D341Med (cell line): ENCODE data around the gene ATG5.
A peak's percentile ranks its signal among the peaks of the same experiment; 100 is the strongest.

ENCODE experiments used
- DNase-seq: peaks from one replicate; pipeline ENCODE4 v3.0.0; 2012; ENCODE audit warnings: low spot score

Gene ATG5

GRCh38 chr6:106325336-106326178, at the start of gene ATG5:
ATG5 (minus strand) TSS chr6:106325760; CDS start chr6:106316208, 9,552 bp downstream.
- peak; percentile 98 for DNase-seq

GRCh38 chr6:106373502-106374239, 48.1 kb upstream of the ATG5 start:
- no peak for DNase-seq

GRCh38 chr6:106372838-106373501, 47.4 kb upstream of the ATG5 start:
- no peak for DNase-seq

- no peak for DNase-seq
Measured at GRCh38 chr6:106370639-106371038, 45.1 kb upstream of the ATG5 start.

DNA sequence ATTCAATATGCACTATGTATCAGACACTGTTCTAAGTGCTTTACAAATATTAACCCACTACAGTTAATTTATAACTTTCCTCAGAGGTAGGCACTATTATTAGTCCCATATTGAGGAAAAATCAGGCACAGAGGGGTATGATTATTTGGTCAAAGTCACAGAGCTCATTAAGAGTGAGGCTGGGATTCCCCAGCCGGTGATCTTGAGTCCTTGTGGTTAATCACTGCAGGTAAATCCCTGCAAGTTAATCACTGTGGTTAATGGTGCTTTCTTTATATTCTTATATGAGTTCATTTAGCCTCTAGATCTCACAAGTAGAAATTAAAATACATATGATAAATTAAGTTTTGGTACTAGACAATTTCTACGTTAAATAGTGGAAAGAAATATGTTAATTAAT, 44.2 kb upstream of the ATG5 start:
- DNase-seq = no peak

DNA sequence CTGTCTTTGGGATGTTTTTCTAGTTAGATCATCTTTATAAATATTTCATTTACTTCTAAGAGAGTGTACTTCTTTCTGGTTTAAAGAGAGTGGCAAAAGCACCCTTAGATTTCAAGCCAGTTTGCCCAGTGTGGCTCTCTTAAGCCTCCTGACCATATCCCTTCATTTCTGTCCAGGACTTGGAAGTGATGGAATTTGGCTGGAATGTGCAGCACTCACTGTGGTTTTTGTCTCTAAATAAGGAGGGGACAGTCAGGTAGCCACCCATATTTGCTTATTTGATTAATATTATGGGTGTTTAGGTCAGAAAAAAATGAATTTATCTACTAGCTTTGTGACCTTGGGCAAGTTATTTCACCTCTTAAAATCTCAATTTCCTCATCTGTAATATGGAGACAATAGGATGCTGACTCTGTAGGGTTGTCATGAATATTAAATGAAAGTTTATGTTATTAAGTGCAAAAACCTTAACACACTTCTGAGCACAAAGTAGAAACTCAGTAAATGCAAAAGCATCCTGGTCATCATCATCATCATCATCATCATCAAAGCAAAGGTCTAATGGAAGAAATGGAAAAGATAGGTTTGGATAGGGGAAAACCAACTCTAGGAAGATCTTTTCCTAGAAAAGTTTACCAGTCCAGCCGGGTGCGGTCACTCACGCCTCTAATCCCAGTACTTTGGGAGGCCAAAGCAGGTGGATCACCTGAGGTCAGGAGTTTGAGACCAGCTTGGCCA, 38.0 kb upstream of the ATG5 start:
- no peak for DNase-seq

DNA sequence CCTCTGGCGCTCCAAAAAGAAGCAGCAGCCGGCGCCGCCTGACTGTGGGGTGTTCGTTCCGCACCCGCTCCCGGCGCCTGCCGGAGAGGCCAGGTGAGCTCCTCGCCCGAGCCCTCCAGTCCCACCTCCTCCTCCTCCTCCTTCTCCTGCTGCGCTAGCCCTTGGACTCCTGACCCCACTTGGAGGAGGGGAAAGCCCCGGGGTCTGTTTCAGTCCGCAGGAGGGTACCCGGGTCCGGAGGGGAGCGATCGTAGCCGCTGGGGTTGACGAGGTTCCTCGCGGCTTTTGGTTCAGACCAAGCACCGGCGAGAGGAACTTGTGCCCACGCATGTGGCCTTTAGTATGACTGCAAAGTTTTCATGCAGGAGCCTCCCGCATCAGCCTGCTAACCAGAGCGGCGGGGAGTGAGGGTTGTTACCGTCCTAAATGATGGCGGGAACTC, 35.5 kb upstream of the ATG5 start:
- no peak for DNase-seq

GRCh38 chr6:106360410-106360988, 34.9 kb upstream of the ATG5 start, which contains the start of gene CRYBG1:
CRYBG1 (plus strand) TSS chr6:106360717; CDS start chr6:106360909, 192 bp downstream.
- DNase-seq = peak; percentile 92

GRCh38 chr6:106359959-106360409, 34.4 kb upstream of the ATG5 start:
- DNase-seq = no peak

DNA sequence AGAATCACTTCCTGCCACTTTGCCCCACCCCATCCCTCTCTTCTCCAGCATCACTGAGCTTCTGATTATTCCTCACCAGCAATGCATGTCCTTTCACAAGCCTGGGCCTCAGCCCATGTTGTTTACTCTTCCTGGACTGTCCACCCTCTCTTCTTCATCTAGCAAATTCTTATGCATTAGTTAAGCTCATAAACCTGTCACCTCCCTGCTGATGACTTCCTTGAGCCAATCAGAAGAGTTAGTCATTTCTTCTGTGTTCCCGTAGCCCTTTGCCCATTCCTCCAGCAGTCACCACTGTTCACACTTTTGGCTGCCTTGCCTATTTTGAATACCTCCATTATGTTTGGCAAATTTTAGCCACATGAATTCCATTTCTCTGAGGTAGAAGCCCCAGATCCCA, 30.8 kb upstream of the ATG5 start:
- DNase-seq = no peak

DNA sequence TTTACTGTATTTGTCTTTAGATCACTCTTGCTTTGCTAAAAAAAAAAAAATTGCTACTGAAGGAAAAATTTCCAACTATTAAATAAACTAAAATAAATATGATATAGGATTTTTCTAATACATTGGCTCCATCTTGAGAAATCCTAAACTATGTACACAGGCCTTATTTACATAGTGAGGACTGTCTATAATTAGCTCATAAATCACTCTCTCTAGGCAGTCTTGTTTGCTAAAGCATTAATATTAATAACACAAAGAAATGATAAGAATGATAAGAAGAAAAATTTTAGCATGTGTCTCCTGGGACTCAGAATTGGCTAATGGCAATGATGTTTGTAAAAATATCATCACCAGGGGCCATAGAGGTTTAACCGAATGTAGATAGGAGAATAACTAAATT, 21.7 kb upstream of the ATG5 start:
- DNase-seq = no peak

GRCh38 chr6:106339334-106340029, 13.9 kb upstream of the ATG5 start:
- DNase-seq = peak; percentile 82

GRCh38 chr6:106334646-106335448, 9.3 kb upstream of the ATG5 start:
- DNase-seq = peak; percentile 59

DNA sequence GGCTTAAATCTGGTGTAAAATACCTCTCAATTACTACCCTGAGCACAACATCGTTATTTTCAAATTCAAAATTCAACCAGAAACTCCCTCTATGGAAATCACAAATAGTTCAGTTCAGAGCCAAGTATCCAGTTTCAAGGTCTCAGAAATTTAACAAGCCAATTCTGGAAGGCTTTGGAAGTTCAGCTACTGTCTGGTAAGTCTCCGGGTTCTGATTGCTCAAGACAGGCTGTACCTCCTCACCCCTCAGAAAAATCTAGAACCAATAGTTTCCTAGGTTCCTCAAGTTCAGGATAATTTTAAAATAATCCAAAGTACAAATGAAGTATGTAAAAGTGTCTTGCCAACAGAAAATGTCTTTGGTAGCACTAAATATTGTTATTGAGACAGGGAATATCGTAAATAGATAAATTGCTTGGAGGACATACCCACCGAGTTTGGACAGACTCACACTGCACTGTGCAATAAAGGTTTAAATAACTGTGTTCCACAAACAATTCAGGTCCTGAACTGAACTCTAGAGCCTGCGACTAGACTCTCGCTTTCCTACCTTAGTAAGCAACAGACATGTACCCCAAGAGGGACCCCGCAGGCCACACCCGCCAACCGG, 729 bp downstream of the ATG5 start:
- no peak for DNase-seq

- no peak for DNase-seq
Measured at GRCh38 chr6:106321940-106322339, 3.6 kb downstream of the ATG5 start.

GRCh38 chr6:106318851-106319250, 6.7 kb downstream of the ATG5 start:
- DNase-seq = no peak

DNA sequence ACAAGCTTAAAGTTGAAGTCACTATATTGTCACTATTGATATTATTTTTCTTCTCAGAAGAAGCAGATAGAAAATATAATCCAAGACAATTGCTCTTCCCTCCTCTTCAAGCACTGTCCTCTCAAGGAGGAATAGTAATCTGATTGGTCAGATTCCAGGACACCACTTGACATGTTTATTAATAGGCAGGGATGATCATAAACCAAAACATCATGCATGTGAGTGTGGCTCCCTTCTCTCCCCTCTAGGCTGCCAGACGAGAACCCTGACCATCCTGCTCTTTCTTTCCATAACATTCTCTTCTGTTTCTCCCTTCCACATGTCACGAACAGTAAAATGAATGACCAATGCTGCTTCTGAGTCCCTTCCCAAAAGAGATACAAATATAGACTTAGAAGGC, 7.5 kb downstream of the ATG5 start:
- DNase-seq = no peak

- DNase-seq = no peak
Measured at GRCh38 chr6:106316375-106316766, 9.2 kb downstream of the ATG5 start.

DNA sequence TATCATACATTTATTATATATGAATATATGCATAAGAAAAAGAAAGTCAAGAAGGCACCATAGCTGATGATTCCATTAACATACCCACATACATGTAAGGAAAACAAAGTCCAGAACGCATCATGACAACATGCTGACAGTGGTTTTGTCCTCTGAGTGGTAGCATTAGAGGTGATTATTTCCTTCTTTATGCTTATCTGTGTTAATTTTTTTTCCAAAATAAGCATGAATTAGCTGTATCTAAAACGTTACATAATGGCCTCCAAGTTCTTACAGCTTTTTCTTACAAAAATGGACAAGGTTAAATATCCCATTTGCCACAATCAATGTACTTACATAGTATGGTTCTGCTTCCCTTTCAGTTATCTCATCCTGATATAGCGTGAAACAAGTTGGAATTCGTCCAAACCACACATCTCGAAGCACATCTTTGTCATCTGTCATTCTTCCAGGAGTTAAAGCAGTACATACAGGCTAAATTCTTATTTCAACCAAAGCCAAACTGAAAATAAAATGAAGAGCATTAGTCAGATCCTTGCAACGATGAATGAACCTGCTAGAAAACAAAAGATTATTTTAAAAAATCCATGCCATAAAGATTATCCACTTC, 9.7 kb downstream of the ATG5 start:
- no peak for DNase-seq
